ENCODE measurements around the gene PAOX.

The PAOX gene

GRCh38 chr10:133440633-133441285, 61.7 kb downstream of the PAOX start:
- no peak for DNase-seq

Measured in activated CD8-positive, alpha-beta memory T cell treated with anti-CD3 and anti-CD28 coated beads, Interleukin-2, amount 50 U/mL, for 48 hours (primary cell).